WTC11 (cell line): Measurements from ENCODE around the gene PYCARD.

Experiments used
- OVOL2 ChIP-seq: fragments of 250-450 bp; sonication (Bioruptor Pico); IDR thresholded peaks from 2 replicates; pipeline ENCODE4 v1.9.0; 2021; ENCODE audit warnings: mild to moderate bottlenecking, borderline replicate concordance
- TF ChIP-seq, protein P1 (sequence below): sonication (generic); formaldehyde crosslinking; IDR thresholded peaks from 2 replicates; pipeline ENCODE4 v1.8.1; 2023; ENCODE audit warnings: mild to moderate bottlenecking, missing genetic modification reagents, borderline replicate concordance
- TF ChIP-seq, protein P2 (sequence below): fragments of 200-600 bp; IDR thresholded peaks from 2 replicates; pipeline ENCODE4 v1.8.0; 2022; ENCODE audit warnings: antibody characterized with exemption
- TF ChIP-seq, protein P3 (sequence below): sonication (generic); formaldehyde crosslinking; IDR thresholded peaks from 2 replicates; pipeline ENCODE4 v1.8.1; 2022; ENCODE audit warnings: mild to moderate bottlenecking, moderate library complexity, missing genetic modification reagents

DNA sequence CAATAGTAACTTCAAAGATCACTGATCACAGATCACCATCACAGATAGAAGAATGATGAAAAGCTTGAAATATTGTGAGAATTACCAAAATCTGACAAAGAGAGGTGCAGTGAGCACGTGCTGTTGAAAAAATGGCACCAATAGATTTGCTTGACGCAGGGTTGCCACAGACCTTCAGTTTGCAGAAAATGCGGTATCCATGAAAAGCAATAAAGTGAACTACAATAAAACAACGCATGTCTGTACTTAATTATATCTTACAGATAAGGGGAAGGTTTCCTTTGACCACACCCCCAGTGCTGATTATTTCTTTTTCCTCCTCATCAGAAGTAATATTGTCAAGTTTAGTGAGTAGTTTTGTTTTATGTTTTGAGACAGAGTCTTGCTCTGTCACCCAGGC, 35.5 kb upstream of the PYCARD start:
- TF ChIP-seq, protein P1, sequence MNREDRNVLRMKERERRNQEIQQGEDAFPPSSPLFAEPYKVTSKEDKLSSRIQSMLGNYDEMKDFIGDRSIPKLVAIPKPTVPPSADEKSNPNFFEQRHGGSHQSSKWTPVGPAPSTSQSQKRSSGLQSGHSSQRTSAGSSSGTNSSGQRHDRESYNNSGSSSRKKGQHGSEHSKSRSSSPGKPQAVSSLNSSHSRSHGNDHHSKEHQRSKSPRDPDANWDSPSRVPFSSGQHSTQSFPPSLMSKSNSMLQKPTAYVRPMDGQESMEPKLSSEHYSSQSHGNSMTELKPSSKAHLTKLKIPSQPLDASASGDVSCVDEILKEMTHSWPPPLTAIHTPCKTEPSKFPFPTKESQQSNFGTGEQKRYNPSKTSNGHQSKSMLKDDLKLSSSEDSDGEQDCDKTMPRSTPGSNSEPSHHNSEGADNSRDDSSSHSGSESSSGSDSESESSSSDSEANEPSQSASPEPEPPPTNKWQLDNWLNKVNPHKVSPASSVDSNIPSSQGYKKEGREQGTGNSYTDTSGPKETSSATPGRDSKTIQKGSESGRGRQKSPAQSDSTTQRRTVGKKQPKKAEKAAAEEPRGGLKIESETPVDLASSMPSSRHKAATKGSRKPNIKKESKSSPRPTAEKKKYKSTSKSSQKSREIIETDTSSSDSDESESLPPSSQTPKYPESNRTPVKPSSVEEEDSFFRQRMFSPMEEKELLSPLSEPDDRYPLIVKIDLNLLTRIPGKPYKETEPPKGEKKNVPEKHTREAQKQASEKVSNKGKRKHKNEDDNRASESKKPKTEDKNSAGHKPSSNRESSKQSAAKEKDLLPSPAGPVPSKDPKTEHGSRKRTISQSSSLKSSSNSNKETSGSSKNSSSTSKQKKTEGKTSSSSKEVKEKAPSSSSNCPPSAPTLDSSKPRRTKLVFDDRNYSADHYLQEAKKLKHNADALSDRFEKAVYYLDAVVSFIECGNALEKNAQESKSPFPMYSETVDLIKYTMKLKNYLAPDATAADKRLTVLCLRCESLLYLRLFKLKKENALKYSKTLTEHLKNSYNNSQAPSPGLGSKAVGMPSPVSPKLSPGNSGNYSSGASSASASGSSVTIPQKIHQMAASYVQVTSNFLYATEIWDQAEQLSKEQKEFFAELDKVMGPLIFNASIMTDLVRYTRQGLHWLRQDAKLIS = no peak
- no peak for TF ChIP-seq OVOL2 (CRISPR knock-in tag)
- TF ChIP-seq, protein P2, sequence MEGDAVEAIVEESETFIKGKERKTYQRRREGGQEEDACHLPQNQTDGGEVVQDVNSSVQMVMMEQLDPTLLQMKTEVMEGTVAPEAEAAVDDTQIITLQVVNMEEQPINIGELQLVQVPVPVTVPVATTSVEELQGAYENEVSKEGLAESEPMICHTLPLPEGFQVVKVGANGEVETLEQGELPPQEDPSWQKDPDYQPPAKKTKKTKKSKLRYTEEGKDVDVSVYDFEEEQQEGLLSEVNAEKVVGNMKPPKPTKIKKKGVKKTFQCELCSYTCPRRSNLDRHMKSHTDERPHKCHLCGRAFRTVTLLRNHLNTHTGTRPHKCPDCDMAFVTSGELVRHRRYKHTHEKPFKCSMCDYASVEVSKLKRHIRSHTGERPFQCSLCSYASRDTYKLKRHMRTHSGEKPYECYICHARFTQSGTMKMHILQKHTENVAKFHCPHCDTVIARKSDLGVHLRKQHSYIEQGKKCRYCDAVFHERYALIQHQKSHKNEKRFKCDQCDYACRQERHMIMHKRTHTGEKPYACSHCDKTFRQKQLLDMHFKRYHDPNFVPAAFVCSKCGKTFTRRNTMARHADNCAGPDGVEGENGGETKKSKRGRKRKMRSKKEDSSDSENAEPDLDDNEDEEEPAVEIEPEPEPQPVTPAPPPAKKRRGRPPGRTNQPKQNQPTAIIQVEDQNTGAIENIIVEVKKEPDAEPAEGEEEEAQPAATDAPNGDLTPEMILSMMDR = no peak
- TF ChIP-seq, protein P3, sequence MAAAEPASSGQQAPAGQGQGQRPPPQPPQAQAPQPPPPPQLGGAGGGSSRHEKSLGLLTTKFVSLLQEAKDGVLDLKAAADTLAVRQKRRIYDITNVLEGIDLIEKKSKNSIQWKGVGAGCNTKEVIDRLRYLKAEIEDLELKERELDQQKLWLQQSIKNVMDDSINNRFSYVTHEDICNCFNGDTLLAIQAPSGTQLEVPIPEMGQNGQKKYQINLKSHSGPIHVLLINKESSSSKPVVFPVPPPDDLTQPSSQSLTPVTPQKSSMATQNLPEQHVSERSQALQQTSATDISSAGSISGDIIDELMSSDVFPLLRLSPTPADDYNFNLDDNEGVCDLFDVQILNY (CRISPR knock-in tag) = no peak
